ENCODE data around the gene SMG9.

Gene SMG9

DNA sequence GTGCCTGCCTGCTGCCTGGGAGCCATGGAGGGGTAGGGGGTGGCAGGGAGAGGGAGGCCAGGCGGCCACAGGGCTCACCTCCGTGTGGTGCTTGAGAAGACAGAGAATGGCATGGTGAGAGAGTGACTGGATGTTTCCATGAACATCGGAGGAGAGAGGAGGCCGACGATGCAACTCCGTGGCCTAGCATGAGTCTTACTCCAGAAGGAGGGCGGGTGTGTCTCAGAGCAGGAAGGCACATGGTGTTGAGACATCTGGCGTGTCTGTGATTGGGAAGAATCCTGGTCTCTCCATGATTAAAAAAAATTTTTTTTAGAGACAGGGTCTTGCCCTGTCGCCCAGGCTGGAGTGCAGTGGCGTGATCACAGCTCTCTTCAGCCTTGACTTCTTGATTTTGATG lies 33.8 kb downstream of the SMG9 start:
- Histone ChIP-seq H3K27me3 (ENCODE audit: insufficient read depth, low read length, poor library complexity) (no peaks in the 10 kb centered on the region), H3K23ac (ENCODE audit: low read length) (no peak overlapping the region), H3K79me2 (ENCODE audit: control insufficient read depth, insufficient read depth, low read length) (no peaks in the 10 kb centered on the region), H3K56ac (ENCODE audit: low read length) (peak overlapping the region; percentile 10), H3K18ac (ENCODE audit: low read length) (no peak overlapping the region), H3K4me3 (ENCODE audit: low read length) (no peak overlapping the region), H3K4ac (ENCODE audit: low read depth, low read length) (no peak overlapping the region), H3K36me3 (ENCODE audit: control insufficient read depth, insufficient read depth, low read length) (no peaks in the 10 kb centered on the region), H2AK5ac (ENCODE audit: low read length) (no peak overlapping the region), H3K9ac (ENCODE audit: low read length) (no peak overlapping the region), H3K4me1 (ENCODE audit: control insufficient read depth, low read depth, low read length) (no peaks in the 10 kb centered on the region), H4K8ac (ENCODE audit: low read depth, low read length) (no peak overlapping the region), H4K5ac (ENCODE audit: low read length) (no peak overlapping the region), H2BK15ac (replicated peaks; ENCODE audit: low read depth) (no peak overlapping the region), H3K27ac (ENCODE audit: low read depth, low read length) (no peak overlapping the region), H2BK5ac (ENCODE audit: low read length) (no peak overlapping the region), H2BK120ac (ENCODE audit: low read depth, low read length) (no peak overlapping the region), H3K4me2 (ENCODE audit: low read length) (no peak overlapping the region), H3K79me1 (ENCODE audit: low read length) (no peaks in the 10 kb centered on the region)
- DNase-seq = no peak
- WGBS (ENCODE audit: extremely low coverage, insufficient coverage, low lambda C conversion rate) = no CpG with 5 or more reads among the region's 10 CpGs

GRCh38 chr19:43719918-43720317 lies 34.8 kb downstream of the SMG9 start:
- no peaks in the 10 kb centered on the region for H3K36me3 ChIP-seq (ENCODE audit: control insufficient read depth, insufficient read depth, low read length)
- no peak overlapping the region for H3K4me2 ChIP-seq (ENCODE audit: low read length)
- no peaks in the 10 kb centered on the region for H3K79me2 ChIP-seq (ENCODE audit: control insufficient read depth, insufficient read depth, low read length)
- H3K27me3 ChIP-seq (ENCODE audit: insufficient read depth, low read length, poor library complexity) = no peaks in the 10 kb centered on the region
- H3K9ac ChIP-seq (ENCODE audit: low read length) = no peak overlapping the region
- WGBS (ENCODE audit: extremely low coverage, insufficient coverage, low lambda C conversion rate) = no CpG with 5 or more reads among the region's 5 CpGs
- no peak overlapping the region for H3K23ac ChIP-seq (ENCODE audit: low read length)
- H2BK15ac ChIP-seq (replicated peaks; ENCODE audit: low read depth) = no peak overlapping the region
- H3K18ac ChIP-seq (ENCODE audit: low read length) = no peak overlapping the region
- H3K27ac ChIP-seq (ENCODE audit: low read depth, low read length) = no peak overlapping the region
- no peak overlapping the region for H2BK5ac ChIP-seq (ENCODE audit: low read length)
- H2BK120ac ChIP-seq (ENCODE audit: low read depth, low read length) = no peak overlapping the region
- H4K5ac ChIP-seq (ENCODE audit: low read length) = no peak overlapping the region
- no peak overlapping the region for H3K56ac ChIP-seq (ENCODE audit: low read length)
- no peak for DNase-seq
- no peak overlapping the region for H2AK5ac ChIP-seq (ENCODE audit: low read length)
- H3K4ac ChIP-seq (ENCODE audit: low read depth, low read length) = no peak overlapping the region
- H4K8ac ChIP-seq (ENCODE audit: low read depth, low read length) = no peak overlapping the region
- no peaks in the 10 kb centered on the region for H3K4me1 ChIP-seq (ENCODE audit: control insufficient read depth, low read depth, low read length)
- H3K79me1 ChIP-seq (ENCODE audit: low read length) = no peaks in the 10 kb centered on the region
- H3K4me3 ChIP-seq (ENCODE audit: low read length) = no peak overlapping the region

GRCh38 chr19:43719378-43719868 lies 35.3 kb downstream of the SMG9 start:
- no peaks in the 10 kb centered on the region for H3K79me1 ChIP-seq (ENCODE audit: low read length)
- no peak overlapping the region for H3K4me3 ChIP-seq (ENCODE audit: low read length)
- no peak overlapping the region for H2BK5ac ChIP-seq (ENCODE audit: low read length)
- H2AK5ac ChIP-seq (ENCODE audit: low read length) = no peak overlapping the region
- no peak overlapping the region for H3K4ac ChIP-seq (ENCODE audit: low read depth, low read length)
- H3K56ac ChIP-seq (ENCODE audit: low read length) = no peak overlapping the region
- no peaks in the 10 kb centered on the region for H3K79me2 ChIP-seq (ENCODE audit: control insufficient read depth, insufficient read depth, low read length)
- no peak overlapping the region for H2BK120ac ChIP-seq (ENCODE audit: low read depth, low read length)
- H4K5ac ChIP-seq (ENCODE audit: low read length) = no peak overlapping the region
- no peak overlapping the region for H3K27ac ChIP-seq (ENCODE audit: low read depth, low read length)
- no peaks in the 10 kb centered on the region for H3K36me3 ChIP-seq (ENCODE audit: control insufficient read depth, insufficient read depth, low read length)
- H4K8ac ChIP-seq (ENCODE audit: low read depth, low read length) = no peak overlapping the region
- no peaks in the 10 kb centered on the region for H3K4me1 ChIP-seq (ENCODE audit: control insufficient read depth, low read depth, low read length)
- no peak overlapping the region for H2BK15ac ChIP-seq (replicated peaks; ENCODE audit: low read depth)
- no peak overlapping the region for H3K23ac ChIP-seq (ENCODE audit: low read length)
- H3K18ac ChIP-seq (ENCODE audit: low read length) = no peak overlapping the region
- H3K9ac ChIP-seq (ENCODE audit: low read length) = no peak overlapping the region
- no peak overlapping the region for H3K4me2 ChIP-seq (ENCODE audit: low read length)
- DNase-seq = no peak
- H3K27me3 ChIP-seq (ENCODE audit: insufficient read depth, low read length, poor library complexity) = no peaks in the 10 kb centered on the region
- WGBS (ENCODE audit: extremely low coverage, insufficient coverage, low lambda C conversion rate) = no CpG with 5 or more reads among the region's 37 CpGs

GRCh38 chr19:43718627-43719377 lies 36.0 kb downstream of the SMG9 start:
- Histone ChIP-seq H3K79me2 (ENCODE audit: control insufficient read depth, insufficient read depth, low read length) (no peaks in the 10 kb centered on the region), H3K4me1 (ENCODE audit: control insufficient read depth, low read depth, low read length) (no peaks in the 10 kb centered on the region), H2AK5ac (ENCODE audit: low read length) (no peak overlapping the region), H3K27me3 (ENCODE audit: insufficient read depth, low read length, poor library complexity) (no peaks in the 10 kb centered on the region), H2BK15ac (replicated peaks; ENCODE audit: low read depth) (no peak overlapping the region), H2BK120ac (ENCODE audit: low read depth, low read length) (no peak overlapping the region), H3K79me1 (ENCODE audit: low read length) (no peaks in the 10 kb centered on the region), H3K4ac (ENCODE audit: low read depth, low read length) (no peak overlapping the region), H3K23ac (ENCODE audit: low read length) (no peak overlapping the region), H4K5ac (ENCODE audit: low read length) (no peak overlapping the region), H3K4me3 (ENCODE audit: low read length) (no peak overlapping the region), H2BK5ac (ENCODE audit: low read length) (no peak overlapping the region), H4K8ac (ENCODE audit: low read depth, low read length) (no peak overlapping the region), H3K36me3 (ENCODE audit: control insufficient read depth, insufficient read depth, low read length) (no peaks in the 10 kb centered on the region), H3K9ac (ENCODE audit: low read length) (no peak overlapping the region), H3K4me2 (ENCODE audit: low read length) (no peak overlapping the region), H3K56ac (ENCODE audit: low read length) (no peak overlapping the region), H3K18ac (ENCODE audit: low read length) (no peak overlapping the region), H3K27ac (ENCODE audit: low read depth, low read length) (no peak overlapping the region)
- no CpG with 5 or more reads among the region's 60 CpGs for WGBS (ENCODE audit: extremely low coverage, insufficient coverage, low lambda C conversion rate)
- DNase-seq = no peak

DNA sequence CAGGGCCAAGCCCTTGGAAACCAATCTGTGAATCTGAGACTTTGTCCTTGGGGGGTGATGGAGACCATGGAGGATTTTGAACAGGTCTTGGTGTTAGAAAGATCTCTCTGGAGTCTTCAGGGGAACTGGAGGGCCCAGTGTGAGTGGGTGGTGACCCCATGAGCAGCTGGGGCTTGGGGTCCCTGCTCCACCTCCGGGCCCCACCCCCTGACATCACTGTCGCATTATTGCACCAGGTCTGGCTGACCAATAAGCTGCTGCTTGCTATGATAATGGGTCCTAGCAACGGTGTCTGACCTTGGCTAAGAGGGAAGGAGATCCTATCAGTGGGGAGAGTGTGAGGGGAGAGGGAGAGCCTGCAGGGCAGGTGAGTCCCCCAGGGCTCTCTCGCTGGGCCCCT lies 39.0 kb downstream of the SMG9 start, which contains the start of gene IRGC:
IRGC (plus strand) TSS at position 301 of the 400 bp plus-strand sequence. CDS start 2,483 bp downstream, outside the sequence.
- Histone ChIP-seq H3K18ac (ENCODE audit: low read length) (no peak within 1 kb of the TSS), H3K23ac (ENCODE audit: low read length) (no peak within 1 kb of the TSS), H3K4me1 (ENCODE audit: control insufficient read depth, low read depth, low read length) (no peaks in the 10 kb centered on the region), H3K79me1 (ENCODE audit: low read length) (no peaks in the 10 kb centered on the region), H2BK15ac (replicated peaks; ENCODE audit: low read depth) (no peak within 1 kb of the TSS), H3K27ac (ENCODE audit: low read depth, low read length) (no peak within 1 kb of the TSS), H3K27me3 (ENCODE audit: insufficient read depth, low read length, poor library complexity) (no peaks in the 10 kb centered on the region), H3K36me3 (ENCODE audit: control insufficient read depth, insufficient read depth, low read length) (no peaks in the 10 kb centered on the region), H3K56ac (ENCODE audit: low read length) (no peak within 1 kb of the TSS), H4K8ac (ENCODE audit: low read depth, low read length) (no peak within 1 kb of the TSS), H2BK5ac (ENCODE audit: low read length) (no peak within 1 kb of the TSS), H2AK5ac (ENCODE audit: low read length) (no peak within 1 kb of the TSS), H3K79me2 (ENCODE audit: control insufficient read depth, insufficient read depth, low read length) (no peaks in the 10 kb centered on the region), H3K4me2 (ENCODE audit: low read length) (no peak within 1 kb of the TSS), H3K4ac (ENCODE audit: low read depth, low read length) (no peak within 1 kb of the TSS), H3K9ac (ENCODE audit: low read length) (no peak within 1 kb of the TSS), H3K4me3 (ENCODE audit: low read length) (no peak within 1 kb of the TSS), H4K5ac (ENCODE audit: low read length) (no peak within 1 kb of the TSS), H2BK120ac (ENCODE audit: low read depth, low read length) (no peak within 1 kb of the TSS)
- no peak for DNase-seq
- no CpG with 5 or more reads among the region's 4 CpGs for WGBS (ENCODE audit: extremely low coverage, insufficient coverage, low lambda C conversion rate)

DNA sequence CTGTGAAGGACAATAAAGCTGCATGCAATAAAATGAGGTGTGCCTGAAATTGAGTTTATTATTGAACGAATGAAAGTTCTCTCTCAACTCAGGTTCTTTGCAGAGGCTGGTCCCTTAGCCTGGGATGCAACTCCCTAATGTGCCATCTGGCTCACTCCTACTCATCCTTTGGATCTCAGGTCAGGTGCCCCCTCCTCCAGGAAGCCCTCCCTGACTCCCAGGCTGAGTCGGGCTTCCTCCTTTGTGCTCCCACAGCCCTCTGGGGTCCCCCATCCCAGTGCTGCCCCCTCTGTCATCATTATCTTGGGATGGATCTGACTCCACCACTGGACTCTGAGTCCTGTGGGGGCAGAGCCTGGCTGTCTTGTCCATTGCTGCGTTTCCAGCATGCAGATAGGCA lies 41.6 kb downstream of the SMG9 start:
- Histone ChIP-seq H3K9ac (ENCODE audit: low read length) (no peak overlapping the region), H3K56ac (ENCODE audit: low read length) (no peak overlapping the region), H3K27me3 (ENCODE audit: insufficient read depth, low read length, poor library complexity) (no peaks in the 10 kb centered on the region), H2BK120ac (ENCODE audit: low read depth, low read length) (no peak overlapping the region), H2BK15ac (replicated peaks; ENCODE audit: low read depth) (no peak overlapping the region), H3K79me1 (ENCODE audit: low read length) (no peaks in the 10 kb centered on the region), H4K8ac (ENCODE audit: low read depth, low read length) (no peak overlapping the region), H3K18ac (ENCODE audit: low read length) (no peak overlapping the region), H3K4me3 (ENCODE audit: low read length) (no peak overlapping the region), H4K5ac (ENCODE audit: low read length) (no peak overlapping the region), H3K23ac (ENCODE audit: low read length) (no peak overlapping the region), H3K4me2 (ENCODE audit: low read length) (no peak overlapping the region), H3K4me1 (ENCODE audit: control insufficient read depth, low read depth, low read length) (no peaks in the 10 kb centered on the region), H2BK5ac (ENCODE audit: low read length) (no peak overlapping the region), H3K79me2 (ENCODE audit: control insufficient read depth, insufficient read depth, low read length) (no peaks in the 10 kb centered on the region), H3K27ac (ENCODE audit: low read depth, low read length) (no peak overlapping the region), H3K4ac (ENCODE audit: low read depth, low read length) (no peak overlapping the region), H2AK5ac (ENCODE audit: low read length) (no peak overlapping the region), H3K36me3 (ENCODE audit: control insufficient read depth, insufficient read depth, low read length) (no peaks in the 10 kb centered on the region)
- no peak for DNase-seq
- WGBS (ENCODE audit: extremely low coverage, insufficient coverage, low lambda C conversion rate) = no CpG with 5 or more reads among the region's 3 CpGs
